H1 (cell line): ENCODE data around the gene UBTD2. TPM values are rescaled to one million over a fixed set of nuclear protein-coding genes. Genes with fewer than 3 reads are reported as not detected.

Source experiments
- POU5F1 ChIP-seq: IDR thresholded peaks from 2 replicates; pipeline ENCODE4 v1.6.1; 2011; ENCODE audit warnings: low read depth, mild to moderate bottlenecking, low read length, moderate library complexity
- RNF2 ChIP-seq: fragments of 200-900, 300-1000 bp; sonication (generic); IDR thresholded peaks from 2 replicates; pipeline ENCODE4 v1.7.1; 2016; ENCODE audit warnings: borderline replicate concordance, low read depth, mild to moderate bottlenecking, antibody characterized with exemption, low read length; ENCODE audit not compliant: poor library complexity, severe bottlenecking; ENCODE audit errors: missing control alignments
- SIX5 ChIP-seq: IDR thresholded peaks from 2 replicates; pipeline ENCODE4 v1.6.1; 2011; ENCODE audit warnings: mild to moderate bottlenecking, low read depth, low read length
- polyA plus RNA-seq, 7 experiments: library from polyadenylated mRNA; depleted of rRNA in 3 of 7; stranded (reverse) in 5 of 7; unstranded in 2 of 7; fragments of >200 nt in 5 of 7; fragments of 200-250 nt in 2 of 7; gene quantifications; 1 replicate in 5 of 7; 2 replicates in 1 of 7; 4 replicates in 1 of 7; pipeline versions ENCODE4 v1.2.1 to v1.2.3, GENCODE V29; 2011 to 2013; ENCODE audit warnings: missing spikeins in 2 of 7, mixed read lengths in 2 of 7
- total RNA-seq: library from RNA; stranded (reverse); fragmentation: NEBNext Ultra II Directional; extraction: Animal tissue kit (Norgen Biotek cat#: 25700); gene quantifications from 2 replicates; pipeline ENCODE4 v1.2.1, GENCODE V29; 2021

The UBTD2 gene
- total and polyA plus RNA-seq, 2 of the 8 experiments (the other 6 are each of a cell fraction or from before 2014, with no cell fraction given): 14.5 to 39.2 TPM

DNA sequence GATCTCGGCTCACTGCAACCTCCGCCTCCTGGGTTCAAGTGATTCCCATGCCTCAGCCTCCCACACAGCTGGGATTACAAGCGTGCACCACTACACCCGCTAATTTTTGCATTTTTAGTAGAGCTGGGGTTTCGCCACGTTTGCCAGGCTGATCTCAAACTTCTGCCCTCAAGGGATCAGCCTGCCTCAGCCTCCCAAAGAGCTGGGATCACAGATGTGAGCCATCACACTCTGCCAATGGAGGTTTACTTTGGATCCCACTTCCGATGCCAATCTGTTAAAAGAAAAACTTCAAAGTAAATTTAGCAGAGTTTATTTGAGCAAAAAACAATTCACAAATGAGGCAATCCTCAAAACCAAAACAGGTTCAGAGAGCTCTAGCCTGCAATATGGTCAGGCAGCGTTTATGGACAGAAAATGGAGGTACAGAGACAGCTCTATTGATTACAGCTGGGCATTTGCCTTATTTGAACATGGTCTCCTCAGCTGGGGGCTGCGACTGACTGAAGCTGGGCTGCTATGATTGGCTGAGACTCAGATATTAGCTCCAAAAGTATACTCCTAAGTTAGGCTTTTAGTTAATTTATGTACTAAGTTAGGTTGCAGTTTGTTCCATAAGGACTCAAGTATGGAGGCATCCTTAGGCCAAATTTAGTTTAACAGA, 18.6 kb upstream of the UBTD2 start (continued):
- TF ChIP-seq SIX5: no peak
- no peak for TF ChIP-seq RNF2
- TF ChIP-seq POU5F1: no peak
